AG09309 (cell line): Measurements from ENCODE around the gene CERS5.
A peak's percentile ranks its signal among the peaks of the same experiment; 100 is the strongest.

ENCODE experiments used
- DNase-seq: peaks from one replicate; pipeline ENCODE4 v3.0.0-alpha.2; 2010; ENCODE audit warnings: low read depth
- H3K4me3 ChIP-seq: 2 replicates; pipeline ENCODE4 v1.5.1; 2011; ENCODE audit warnings: mild to moderate bottlenecking, low read depth, low read length, moderate library complexity; ENCODE audit not compliant: control insufficient read depth
- TF ChIP-seq, protein P1 (sequence below): IDR thresholded peaks from 2 replicates; pipeline ENCODE4 v1.5.1; 2011; ENCODE audit warnings: mild to moderate bottlenecking, low read depth, low read length, inconsistent platforms; ENCODE audit not compliant: insufficient read depth, control insufficient read depth; ENCODE audit errors: missing control alignments

CERS5 gene

DNA sequence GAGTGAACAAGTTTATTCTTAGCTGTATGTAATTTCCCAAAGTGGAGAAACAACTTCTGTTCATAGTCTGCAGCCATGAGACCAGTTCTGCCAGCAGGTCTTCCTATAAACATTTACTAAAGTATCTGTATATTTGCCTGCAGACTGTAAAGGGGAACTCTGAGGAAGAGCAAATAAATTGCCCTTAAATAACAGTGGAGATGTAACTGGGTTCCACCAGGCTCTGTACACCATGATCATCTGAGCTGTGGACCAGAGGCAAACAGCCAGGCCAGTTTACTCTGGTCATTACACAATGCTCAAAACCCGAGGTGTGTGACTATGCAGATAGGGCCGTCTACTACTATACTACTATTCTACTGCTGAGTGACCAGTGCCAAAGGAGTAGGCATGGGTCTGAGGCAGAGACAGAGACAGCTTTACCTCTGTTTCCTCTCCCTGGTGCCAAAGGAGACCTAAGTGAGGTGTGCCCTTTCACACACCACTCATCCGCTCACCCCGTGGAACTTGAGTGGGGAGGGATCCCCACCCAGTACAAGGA is 21.1 kb upstream of the CERS5 start:
- H3K4me3 ChIP-seq = no peak overlapping the region
- no peak for DNase-seq
- TF ChIP-seq, protein P1, sequence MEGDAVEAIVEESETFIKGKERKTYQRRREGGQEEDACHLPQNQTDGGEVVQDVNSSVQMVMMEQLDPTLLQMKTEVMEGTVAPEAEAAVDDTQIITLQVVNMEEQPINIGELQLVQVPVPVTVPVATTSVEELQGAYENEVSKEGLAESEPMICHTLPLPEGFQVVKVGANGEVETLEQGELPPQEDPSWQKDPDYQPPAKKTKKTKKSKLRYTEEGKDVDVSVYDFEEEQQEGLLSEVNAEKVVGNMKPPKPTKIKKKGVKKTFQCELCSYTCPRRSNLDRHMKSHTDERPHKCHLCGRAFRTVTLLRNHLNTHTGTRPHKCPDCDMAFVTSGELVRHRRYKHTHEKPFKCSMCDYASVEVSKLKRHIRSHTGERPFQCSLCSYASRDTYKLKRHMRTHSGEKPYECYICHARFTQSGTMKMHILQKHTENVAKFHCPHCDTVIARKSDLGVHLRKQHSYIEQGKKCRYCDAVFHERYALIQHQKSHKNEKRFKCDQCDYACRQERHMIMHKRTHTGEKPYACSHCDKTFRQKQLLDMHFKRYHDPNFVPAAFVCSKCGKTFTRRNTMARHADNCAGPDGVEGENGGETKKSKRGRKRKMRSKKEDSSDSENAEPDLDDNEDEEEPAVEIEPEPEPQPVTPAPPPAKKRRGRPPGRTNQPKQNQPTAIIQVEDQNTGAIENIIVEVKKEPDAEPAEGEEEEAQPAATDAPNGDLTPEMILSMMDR = no peak

DNA sequence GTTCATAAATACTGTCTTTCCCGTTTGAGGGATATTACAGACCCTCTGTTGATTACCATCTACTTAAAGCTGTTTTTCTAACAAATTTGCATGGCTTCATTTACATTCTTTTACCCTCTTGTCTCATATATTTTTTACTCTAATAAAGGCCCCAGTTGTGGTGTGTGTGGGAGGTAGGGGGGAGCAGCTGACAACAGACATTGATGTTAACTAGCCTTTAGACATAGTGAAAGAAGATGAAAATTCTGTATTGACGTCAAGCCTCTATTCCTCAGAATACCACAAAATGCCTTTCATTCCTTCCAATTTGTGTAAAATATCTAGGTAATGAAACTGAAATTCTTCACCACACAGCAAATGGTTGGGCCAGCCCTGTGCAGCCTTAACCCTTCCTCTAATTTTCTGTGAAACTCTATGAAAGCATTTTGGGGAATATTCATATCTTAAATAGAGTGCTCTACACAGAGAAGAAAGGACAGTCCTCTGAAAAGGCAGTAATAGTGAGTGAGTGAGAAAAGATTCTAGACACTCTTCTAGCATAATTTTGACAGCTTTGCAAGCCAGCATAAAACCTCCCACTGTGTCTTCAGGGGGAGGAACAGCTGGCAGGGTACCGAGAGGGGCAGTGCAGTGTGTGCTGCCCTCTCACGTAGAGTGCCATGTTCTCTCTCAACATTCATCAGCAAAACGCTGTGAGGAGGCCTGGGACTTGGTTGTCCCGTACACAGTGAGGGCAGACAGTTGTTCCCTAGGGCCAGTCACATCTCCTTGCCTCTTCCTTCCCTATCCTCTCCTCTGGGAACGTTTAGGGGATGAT is 20.1 kb upstream of the CERS5 start:
- DNase-seq = peak; percentile 89
- H3K4me3 ChIP-seq = no peak overlapping the region
- TF ChIP-seq, protein P1 = peak; percentile 17

DNA sequence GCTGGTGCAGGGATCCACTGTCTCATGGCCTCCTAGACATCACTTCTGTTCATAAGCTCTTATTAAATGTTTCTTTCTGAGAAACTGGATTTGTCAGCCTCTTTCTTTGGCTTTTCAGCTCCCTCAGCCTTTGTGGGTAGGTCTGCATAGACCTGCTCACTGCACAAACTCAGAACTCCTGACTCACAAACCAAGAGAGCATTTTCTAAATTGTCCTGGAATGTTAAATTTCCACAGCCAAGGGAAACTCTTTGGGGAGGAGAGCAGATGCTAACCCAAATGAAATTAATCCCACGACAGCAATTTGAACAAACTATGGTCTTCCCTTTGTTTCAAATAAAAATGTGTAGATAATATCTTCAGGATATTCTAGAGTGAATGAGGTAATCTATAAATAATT is 19.5 kb upstream of the CERS5 start:
- TF ChIP-seq, protein P1 = no peak
- no peak overlapping the region for H3K4me3 ChIP-seq
- no peak for DNase-seq

DNA sequence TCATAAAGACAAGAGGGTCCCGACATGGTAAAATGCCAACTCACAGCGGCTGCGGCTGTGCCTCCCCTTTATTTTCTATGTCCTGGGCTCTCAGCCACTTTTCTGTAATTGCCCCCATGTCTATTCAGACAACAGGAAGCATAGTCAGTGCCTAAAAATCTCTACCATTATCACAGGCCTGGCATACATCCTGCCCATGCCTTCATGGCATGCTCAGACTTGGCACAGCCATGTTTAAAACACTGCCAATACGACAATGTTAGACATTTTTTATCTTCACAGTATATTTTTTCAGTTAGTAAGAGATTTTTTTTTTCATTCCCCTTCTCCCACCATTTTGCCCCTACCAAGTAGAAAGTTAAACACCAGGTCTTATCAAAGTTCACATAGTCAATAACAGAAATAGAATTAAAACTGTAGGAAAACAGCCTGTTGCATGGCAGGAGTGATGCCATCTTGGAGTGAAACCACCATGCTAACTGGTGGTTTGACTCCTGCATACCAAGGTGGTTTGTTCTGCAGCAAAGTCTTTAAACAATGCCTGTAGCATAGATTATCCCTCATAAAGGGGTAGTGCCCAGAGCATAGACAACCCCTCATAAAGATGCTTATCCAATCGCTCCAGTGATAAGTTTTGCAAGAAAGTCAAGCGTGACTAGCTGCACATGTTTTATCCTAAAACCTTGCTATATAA is 18.9 kb upstream of the CERS5 start:
- H3K4me3 ChIP-seq = no peak overlapping the region
- TF ChIP-seq, protein P1 = no peak
- peak; percentile 89 for DNase-seq

DNA sequence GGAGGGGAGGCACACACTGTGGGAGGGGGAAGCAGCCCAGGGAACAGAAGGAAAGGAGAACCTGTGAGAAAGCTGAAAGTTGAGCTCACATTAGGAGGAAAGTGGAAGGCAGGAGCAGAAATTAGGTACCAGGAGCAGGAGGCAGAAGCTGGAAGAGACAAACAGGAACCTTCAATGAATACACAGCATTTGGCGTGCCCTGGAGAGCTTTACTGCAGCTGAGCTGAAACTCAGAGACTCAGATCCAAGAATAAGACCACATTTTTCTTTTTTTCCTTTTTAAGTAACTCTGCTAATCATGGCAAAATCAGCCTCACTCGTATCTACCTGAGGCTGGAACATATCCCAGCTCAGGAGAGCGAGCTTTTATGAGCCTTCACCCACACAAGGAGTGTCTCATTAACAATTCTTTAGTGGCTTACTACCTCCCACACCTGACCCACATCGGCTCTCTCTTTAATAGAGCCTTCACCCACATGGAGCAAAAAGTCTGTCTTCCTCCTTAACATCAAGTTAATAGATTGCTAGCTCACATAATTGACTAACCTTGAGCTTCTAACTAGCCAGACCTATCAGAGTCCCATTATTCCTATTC is 18.2 kb upstream of the CERS5 start:
- no peak overlapping the region for H3K4me3 ChIP-seq
- TF ChIP-seq, protein P1 = no peak
- no peak for DNase-seq

DNA sequence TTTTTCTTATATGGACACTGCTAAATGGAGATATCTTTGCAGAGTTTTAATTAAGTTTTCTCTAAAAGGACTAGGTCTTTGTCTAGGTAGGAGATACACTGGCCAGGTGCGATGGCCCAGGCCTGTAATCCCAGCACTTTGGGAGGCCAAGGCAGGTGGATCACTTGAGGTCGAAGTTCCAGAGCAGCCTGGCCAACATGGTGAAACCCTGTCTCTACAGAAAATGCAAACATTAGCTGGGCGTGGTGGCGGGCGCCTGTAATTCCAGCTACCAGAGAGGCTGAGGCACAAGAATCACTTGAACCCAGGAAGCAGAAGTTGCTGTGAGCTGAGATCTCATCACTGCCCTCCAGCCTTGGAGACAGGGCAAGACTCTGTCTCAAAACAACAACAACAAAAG is 17.1 kb upstream of the CERS5 start:
- TF ChIP-seq, protein P1 = no peak
- no peak overlapping the region for H3K4me3 ChIP-seq
- no peak for DNase-seq
